Stimulated activated CD4-positive, alpha-beta T cell treated with anti-CD3 and anti-CD28 coated beads, Interleukin-4, amount 100 ng/mL, for 24 hours (primary cell): Measurements from ENCODE around the gene FHDC1.

Source experiments
- DNase-seq: peaks from one replicate; pipeline ENCODE4 v3.0.0-alpha.2; 2020

FHDC1 gene

GRCh38 chr4:152961014-152961772 is 25.1 kb downstream of the FHDC1 start:
- DNase-seq, result no peak

- DNase-seq, result no peak
Measured at GRCh38 chr4:152961773-152962115, 25.6 kb downstream of the FHDC1 start.

- DNase-seq, result no peak
Measured at GRCh38 chr4:152962150-152962549, 26.0 kb downstream of the FHDC1 start.

DNA sequence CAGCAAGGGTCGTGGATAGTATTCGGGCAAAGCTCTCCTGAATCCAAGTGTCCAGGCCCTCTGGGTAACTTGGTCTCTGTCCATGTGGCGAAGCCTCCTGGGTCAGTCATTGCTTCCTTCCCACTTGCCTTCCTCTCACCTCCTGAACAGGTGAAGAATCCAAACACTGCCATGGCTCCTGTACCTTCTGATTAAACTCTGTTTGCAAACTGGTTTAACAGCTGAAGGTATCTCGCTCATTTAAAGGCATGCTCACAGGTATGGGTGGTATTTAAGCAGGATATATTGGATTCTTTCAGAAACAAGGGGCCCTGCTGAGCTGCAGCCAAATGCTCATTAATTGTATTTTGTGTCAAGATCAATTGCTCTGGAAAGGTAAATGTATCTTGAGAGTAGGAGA is 28.2 kb downstream of the FHDC1 start:
- DNase-seq, result no peak

GRCh38 chr4:152965611-152966010 is 29.5 kb downstream of the FHDC1 start:
- DNase-seq, result no peak

DNA sequence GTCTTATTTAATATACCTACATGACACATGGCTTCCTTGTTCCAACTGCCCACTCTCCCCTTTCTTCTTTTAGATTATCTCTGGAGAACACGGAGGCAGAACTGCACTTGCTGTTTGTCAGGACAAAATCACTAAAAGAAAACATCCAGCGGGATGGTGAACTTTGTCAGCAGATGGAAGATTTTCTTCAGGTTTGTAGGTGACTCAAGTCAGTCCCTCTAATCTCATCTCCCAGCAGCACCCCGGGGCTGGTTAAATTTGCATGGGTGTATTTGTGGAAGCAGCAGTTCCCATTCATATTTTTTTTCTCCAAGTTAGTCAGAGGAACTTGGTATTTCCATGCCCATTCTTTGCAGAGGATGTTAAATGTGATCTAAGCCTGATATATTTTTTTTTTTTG is 31.8 kb downstream of the FHDC1 start:
- no peak for DNase-seq

GRCh38 chr4:152968806-152969394 is 32.8 kb downstream of the FHDC1 start:
- no peak for DNase-seq

- DNase-seq, result no peak
Measured at GRCh38 chr4:152970102-152970820, 34.1 kb downstream of the FHDC1 start.

GRCh38 chr4:152971053-152971452 is 34.9 kb downstream of the FHDC1 start:
- no peak for DNase-seq

GRCh38 chr4:152972821-152973628 is 36.9 kb downstream of the FHDC1 start:
- DNase-seq, result no peak

- DNase-seq, result no peak
Measured at GRCh38 chr4:152973629-152974467, 37.7 kb downstream of the FHDC1 start.

GRCh38 chr4:152974468-152975379 is 38.6 kb downstream of the FHDC1 start:
- no peak for DNase-seq

GRCh38 chr4:152975380-152976211 is 39.5 kb downstream of the FHDC1 start:
- DNase-seq, result no peak

- no peak for DNase-seq
Measured at GRCh38 chr4:152976212-152976761, 40.2 kb downstream of the FHDC1 start.

GRCh38 chr4:152979731-152980330 is 43.7 kb downstream of the FHDC1 start:
- DNase-seq, result no peak

DNA sequence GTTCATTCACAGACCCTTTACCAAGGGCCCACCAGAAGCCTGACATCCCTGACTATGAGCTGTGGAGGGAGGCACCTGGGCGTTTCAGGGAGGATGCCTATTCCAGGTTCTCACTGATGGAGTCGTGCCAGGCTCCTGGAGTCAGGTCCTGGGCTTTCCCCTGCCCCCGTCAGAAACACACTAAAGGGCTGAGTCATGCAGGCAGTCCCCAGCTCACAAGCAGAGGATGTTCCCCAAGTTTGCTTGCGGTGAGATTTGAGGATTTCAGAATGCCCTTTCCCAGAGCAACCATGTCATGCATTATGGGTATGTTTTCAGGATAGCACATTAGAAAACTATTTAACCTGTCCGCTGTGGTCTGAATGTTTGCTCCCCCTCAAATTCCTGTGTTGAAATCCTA is 45.2 kb downstream of the FHDC1 start:
- DNase-seq, result no peak

DNA sequence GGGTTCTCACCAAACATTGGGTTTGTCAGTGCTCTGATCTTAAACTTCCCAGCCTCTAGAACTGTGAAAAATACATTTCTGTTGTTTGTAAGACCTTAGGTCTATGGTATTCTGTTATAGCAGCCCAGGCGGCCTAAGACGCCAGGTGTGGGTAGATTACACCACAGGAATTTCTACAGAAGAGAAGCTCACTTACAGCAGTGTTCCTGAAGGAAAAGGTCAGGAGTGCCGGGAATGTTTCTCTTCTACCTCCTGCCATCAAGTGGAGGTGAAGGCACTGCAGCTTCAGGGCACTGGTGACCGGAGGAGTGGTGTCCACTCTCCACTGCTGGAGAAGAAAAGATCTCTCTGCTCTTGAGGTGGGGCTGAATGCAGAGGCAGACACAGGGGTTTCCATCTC is 45.7 kb downstream of the FHDC1 start:
- DNase-seq, result no peak

GRCh38 chr4:152983221-152983620 is 47.1 kb downstream of the FHDC1 start:
- no peak for DNase-seq

DNA sequence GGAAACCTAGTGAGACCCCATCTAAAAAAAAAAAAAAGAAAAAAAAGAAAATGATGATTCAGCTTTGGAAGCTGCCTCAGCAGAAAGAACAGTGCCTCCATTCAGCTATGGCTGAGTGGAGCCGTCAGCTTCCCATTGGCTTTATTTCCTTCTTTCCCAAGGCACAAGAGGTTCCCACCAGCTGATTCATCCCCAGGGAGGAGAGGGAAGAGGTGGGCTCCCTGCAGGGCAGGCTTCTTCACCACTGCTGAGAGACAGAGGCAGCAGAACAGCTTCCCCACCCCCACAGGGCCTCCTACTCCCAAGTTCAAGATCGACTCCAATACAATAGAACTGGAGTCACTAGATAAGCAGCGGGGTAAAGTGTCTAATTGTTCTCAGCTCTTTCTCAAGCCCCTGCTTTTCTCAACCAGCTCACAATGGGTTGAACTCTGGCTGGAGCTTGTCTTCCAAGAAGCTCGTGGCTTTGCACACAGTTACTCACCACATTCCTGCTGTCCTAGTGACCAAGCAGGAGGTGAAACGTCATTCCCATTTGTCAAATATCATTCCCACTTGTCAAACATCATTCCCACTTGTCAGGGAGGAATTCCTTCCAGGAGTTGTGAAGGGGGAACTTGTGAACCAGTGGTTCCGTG is 47.8 kb downstream of the FHDC1 start:
- DNase-seq, result no peak
